Keratinocyte (primary cell): ENCODE measurements around the gene LRRC43.

ENCODE experiments used
- CTCF ChIP-seq, 3 experiments: IDR thresholded peaks in 1 of 3; conservative IDR thresholded peaks in 1 of 3; optimal IDR thresholded peaks in 1 of 3; 2 replicates in 2 of 3; 3 replicates in 1 of 3; pipeline versions ENCODE3 to v1.5.1; 2011; ENCODE audit warnings: low read length in 3 of 3, mild to moderate bottlenecking in 3 of 3, moderate library complexity in 2 of 3, control low read depth in 1 of 3, inconsistent platforms in 1 of 3; ENCODE audit not compliant: insufficient read depth in 2 of 3; ENCODE audit errors: extremely low read depth in 1 of 3
- EZH2 ChIP-seq: IDR thresholded peaks from one replicate; pipeline ENCODE4 v1.6.1; 2012; ENCODE audit warnings: inconsistent platforms, mild to moderate bottlenecking, low read length, moderate library complexity

- no peak for TF ChIP-seq CTCF (optimal IDR thresholded peaks at IDR 0.05 in 1 of 3, IDR thresholded peaks at IDR 0.05 in 1 of 3, conservative IDR thresholded peaks at IDR 0.05 in 1 of 3; ENCODE audit: extremely low read depth in 1 of 3, insufficient read depth in 2 of 3, low read length in 3 of 3)
- no peak for TF ChIP-seq EZH2
These were observed 27.2 kb upstream of the LRRC43 start for GRCh38 chr12:122155705-122156104.
